GM10266 (cell line): ENCODE data around the gene SLC1A4.
"Not testable (repeated sequence)": the region's sequence is repeated elsewhere in the genome, so short reads cannot be mapped to it uniquely, and the experiment has no call there.

Experiments used
- DNase-seq: peaks from one replicate; pipeline ENCODE4 v3.0.0; 2012; ENCODE audit errors: extremely low spot score
- CTCF ChIP-seq: IDR thresholded peaks from 2 replicates; pipeline ENCODE4 v1.5.1; 2012; ENCODE audit warnings: mild to moderate bottlenecking, low read depth; ENCODE audit not compliant: control insufficient read depth, insufficient read depth; ENCODE audit errors: missing control alignments

The SLC1A4 gene

GRCh38 chr2:64992990-64993389 is 3.8 kb downstream of the SLC1A4 start:
- TF ChIP-seq CTCF = no peak
- no peak for DNase-seq

GRCh38 chr2:64995041-64995440 is 5.8 kb downstream of the SLC1A4 start:
- no peak for DNase-seq
- no peak for TF ChIP-seq CTCF

- no peak for DNase-seq
- TF ChIP-seq CTCF = no peak
Measured at GRCh38 chr2:64996871-64997307, 7.7 kb downstream of the SLC1A4 start.

- no peak for DNase-seq
- no peak for TF ChIP-seq CTCF
Measured at GRCh38 chr2:64998658-64999061, 9.5 kb downstream of the SLC1A4 start.

GRCh38 chr2:64999754-65000153 is 10.6 kb downstream of the SLC1A4 start:
- TF ChIP-seq CTCF = no peak
- DNase-seq = no peak

- no peak for TF ChIP-seq CTCF
- no peak for DNase-seq
Measured at GRCh38 chr2:65000644-65001043, 11.4 kb downstream of the SLC1A4 start.

- no peak for TF ChIP-seq CTCF
- DNase-seq = no peak
Measured at GRCh38 chr2:65003037-65003436, 13.8 kb downstream of the SLC1A4 start.

- DNase-seq = not testable (repeated sequence)
Measured at GRCh38 chr2:65004232-65004631, 15.0 kb downstream of the SLC1A4 start.
